GM12892 (cell line): ENCODE results near the gene TSPAN5.

Source experiments
- DNase-seq: peaks from one replicate; pipeline ENCODE4 v3.0.0; 2011; ENCODE audit not compliant: insufficient read length
- FAIRE-seq: peaks from 2 replicates; lab custom pipeline; 2011; peaks lifted over from hg19 to GRCh38; lab: Jason Lieb, UNC
- POLR2A ChIP-seq: IDR thresholded peaks from 2 replicates; pipeline ENCODE4 v1.6.1; 2011; ENCODE audit warnings: low read depth, low read length, control low read depth
- POLR2AphosphoS5 ChIP-seq: IDR thresholded peaks from 2 replicates; pipeline ENCODE4 v1.6.1; 2011; ENCODE audit warnings: low read depth, low read length, control low read depth
- TAF1 ChIP-seq: IDR thresholded peaks from 2 replicates; pipeline ENCODE4 v1.6.1; 2011; ENCODE audit warnings: low read depth, mild to moderate bottlenecking, control low read depth, low read length, borderline replicate concordance

The TSPAN5 gene

GRCh38 chr4:98686847-98687246 lies 28.4 kb upstream of the TSPAN5 start:
- FAIRE-seq, result no peak
- DNase-seq, result no peak
- TF ChIP-seq POLR2AphosphoS5 (no peak), POLR2A (no peak), TAF1 (no peak)

GRCh38 chr4:98686043-98686707 lies 27.8 kb upstream of the TSPAN5 start:
- TF ChIP-seq POLR2A, result no peak
- TF ChIP-seq TAF1, result no peak
- no peak for TF ChIP-seq POLR2AphosphoS5
- DNase-seq (no peak), FAIRE-seq (no peak)

DNA sequence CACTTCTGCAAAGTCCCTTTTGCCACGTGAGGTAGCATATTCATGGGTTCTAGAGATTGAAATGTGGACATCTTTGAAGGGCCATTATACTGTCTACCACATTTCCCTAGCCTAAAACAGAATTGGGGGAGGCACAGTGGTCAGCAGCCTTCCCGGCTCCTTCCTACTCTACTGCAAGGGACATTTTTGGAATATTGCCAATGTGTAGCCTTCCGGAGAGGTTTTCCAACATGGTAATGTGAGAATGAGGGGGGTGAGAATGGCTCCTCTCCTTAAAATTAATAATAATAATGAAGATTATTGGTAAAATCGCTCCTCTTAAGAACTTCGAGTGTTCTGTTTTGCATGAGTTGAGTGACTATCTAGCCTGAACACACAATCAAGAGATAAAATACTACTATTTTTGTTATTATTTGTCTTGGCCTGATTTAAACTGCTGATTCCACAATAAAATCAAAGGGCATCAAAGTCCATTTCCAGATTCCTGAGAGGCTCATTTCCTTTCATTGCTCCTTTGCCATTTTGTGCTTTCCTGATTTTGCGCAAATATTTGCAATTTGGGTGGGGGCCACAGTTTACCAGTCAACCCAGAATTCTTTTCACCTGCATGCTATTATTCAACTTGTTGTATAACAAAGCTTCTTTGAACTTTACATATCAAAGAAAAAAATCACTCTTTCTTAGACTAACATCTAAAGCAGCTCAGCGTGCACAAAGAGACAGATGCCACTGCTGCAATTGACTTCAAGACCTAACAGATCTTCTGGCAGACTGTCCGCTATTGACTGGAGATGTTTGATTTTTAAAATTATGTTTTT lies 27.0 kb upstream of the TSPAN5 start:
- DNase-seq, result no peak
- FAIRE-seq, result no peak
- TF ChIP-seq POLR2A (no peak), TAF1 (no peak), POLR2AphosphoS5 (no peak)

DNA sequence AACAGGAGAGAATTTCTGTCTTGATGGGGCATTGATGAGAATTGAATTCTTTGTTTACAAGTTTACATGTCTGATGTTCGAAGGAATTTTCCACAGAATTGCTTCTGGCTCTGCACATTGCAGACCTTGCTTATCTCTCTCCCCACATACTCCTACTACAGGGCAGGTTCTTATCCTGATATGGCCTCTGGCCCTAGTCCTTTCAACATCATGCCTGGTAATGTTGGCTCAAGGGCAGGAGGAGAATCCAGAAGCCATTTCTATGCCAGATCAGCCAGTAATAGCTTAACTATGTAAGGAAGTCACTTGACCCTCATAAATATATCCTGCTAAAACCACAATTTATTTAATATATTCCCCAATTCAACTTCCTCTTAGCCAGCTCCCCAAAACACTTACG lies 24.3 kb upstream of the TSPAN5 start:
- FAIRE-seq, result no peak

DNA sequence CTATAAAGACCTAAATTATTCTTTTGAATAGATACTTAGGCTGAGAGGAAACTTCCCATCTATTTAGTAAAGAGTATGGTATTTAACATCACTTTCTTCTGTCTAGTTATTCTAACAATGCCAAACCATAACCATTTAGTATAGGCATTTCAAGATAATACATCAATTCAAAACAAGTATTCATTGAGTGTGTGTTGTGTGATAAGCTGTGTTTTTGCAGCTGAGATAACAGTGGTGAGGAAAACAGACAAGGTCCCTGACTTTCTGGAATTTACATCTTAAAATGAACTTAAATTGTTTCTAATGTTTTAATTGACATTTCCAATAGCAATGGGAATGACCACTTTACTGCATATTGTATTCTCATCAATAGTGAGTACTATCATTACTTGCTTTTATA lies 22.4 kb upstream of the TSPAN5 start:
- FAIRE-seq (no peak), DNase-seq (no peak)
- TF ChIP-seq POLR2A, result no peak
- TF ChIP-seq POLR2AphosphoS5, result no peak
- TF ChIP-seq TAF1, result no peak

More for the DNA sequence above, 24.3 kb upstream of the TSPAN5 start:
- no peak for DNase-seq
- TF ChIP-seq TAF1, result no peak
- no peak for TF ChIP-seq POLR2A
- no peak for TF ChIP-seq POLR2AphosphoS5

GRCh38 chr4:98679738-98680137 lies 21.3 kb upstream of the TSPAN5 start:
- no peak for DNase-seq
- TF ChIP-seq POLR2A, result no peak
- no peak for TF ChIP-seq POLR2AphosphoS5
- no peak for TF ChIP-seq TAF1
- FAIRE-seq, result no peak

- TF ChIP-seq POLR2A, result no peak
- TF ChIP-seq POLR2AphosphoS5, result no peak
- no peak for TF ChIP-seq TAF1
- no peak for DNase-seq
- FAIRE-seq, result no peak
Observed at GRCh38 chr4:98677799-98678198, 19.4 kb upstream of the TSPAN5 start.

DNA sequence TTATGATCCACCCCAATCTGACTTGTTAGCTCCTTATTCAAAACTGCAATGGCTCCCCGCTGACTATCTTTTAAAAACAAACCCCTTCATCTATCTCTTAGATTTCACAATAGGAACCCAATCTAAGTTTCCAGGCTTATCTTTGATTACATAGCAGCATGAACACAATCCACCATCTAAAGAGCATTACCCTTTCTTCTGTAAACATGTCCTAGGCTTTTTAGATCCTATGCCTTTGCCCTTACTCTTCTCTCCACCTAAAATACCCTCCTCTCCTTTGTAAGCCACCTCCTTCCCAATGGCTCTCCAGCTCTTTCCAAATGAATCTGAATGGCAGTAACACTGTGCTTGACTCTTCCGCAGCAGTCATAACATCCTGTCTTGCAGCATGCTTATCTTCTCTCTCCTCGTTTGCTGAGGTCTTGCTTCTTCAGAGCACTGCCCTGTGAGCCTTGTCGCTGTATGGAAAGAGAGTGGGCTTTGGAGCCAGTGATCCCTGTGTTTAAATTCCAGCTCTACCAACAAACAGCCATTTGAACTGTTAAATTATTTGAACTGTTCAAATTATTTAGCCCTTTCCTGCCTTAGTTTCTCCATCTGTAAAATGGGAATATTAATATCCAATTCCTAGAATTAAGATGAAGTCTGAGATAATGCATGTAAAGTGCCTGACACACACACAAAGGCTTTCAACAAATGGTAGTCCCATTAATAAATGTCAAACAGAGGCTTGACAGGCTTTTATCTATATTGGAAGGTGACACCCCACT lies 16.2 kb upstream of the TSPAN5 start:
- no peak for TF ChIP-seq POLR2AphosphoS5
- no peak for TF ChIP-seq TAF1
- TF ChIP-seq POLR2A, result no peak
- DNase-seq (no peak), FAIRE-seq (no peak)

GRCh38 chr4:98673978-98674377 lies 15.6 kb upstream of the TSPAN5 start:
- FAIRE-seq, result no peak
- no peak for TF ChIP-seq POLR2A
- no peak for TF ChIP-seq POLR2AphosphoS5
- TF ChIP-seq TAF1, result no peak
- no peak for DNase-seq

- FAIRE-seq, result no peak
- TF ChIP-seq TAF1 (no peak), POLR2A (no peak), POLR2AphosphoS5 (no peak)
- DNase-seq, result no peak
Observed at GRCh38 chr4:98673288-98673644, 14.9 kb upstream of the TSPAN5 start.

GRCh38 chr4:98672583-98673287 lies 14.3 kb upstream of the TSPAN5 start:
- no peak for DNase-seq
- TF ChIP-seq TAF1 (no peak), POLR2A (no peak), POLR2AphosphoS5 (no peak)
- FAIRE-seq, result no peak
